GM08714 (cell line): ENCODE data around the gene NKAIN1.
"Not testable (repeated sequence)": the region's sequence is repeated elsewhere in the genome, so short reads cannot be mapped to it uniquely, and the experiment has no call there.

ENCODE experiments used
- H3K4me3 ChIP-seq: fragments of 200-500 bp; sonication (Bioruptor generic); 2 replicates; pipeline ENCODE4 v1.5.1; 2014; ENCODE audit warnings: mild to moderate bottlenecking, low read length, inconsistent platforms
- ZNF274 ChIP-seq: IDR thresholded peaks from 2 replicates; pipeline ENCODE4 v1.6.1; 2012; ENCODE audit warnings: mild to moderate bottlenecking, low read depth, low read length

Gene NKAIN1

GRCh38 chr1:31219489-31219888, 20.2 kb downstream of the NKAIN1 start:
- no peak overlapping the region for H3K4me3 ChIP-seq
- TF ChIP-seq ZNF274 = no peak

DNA sequence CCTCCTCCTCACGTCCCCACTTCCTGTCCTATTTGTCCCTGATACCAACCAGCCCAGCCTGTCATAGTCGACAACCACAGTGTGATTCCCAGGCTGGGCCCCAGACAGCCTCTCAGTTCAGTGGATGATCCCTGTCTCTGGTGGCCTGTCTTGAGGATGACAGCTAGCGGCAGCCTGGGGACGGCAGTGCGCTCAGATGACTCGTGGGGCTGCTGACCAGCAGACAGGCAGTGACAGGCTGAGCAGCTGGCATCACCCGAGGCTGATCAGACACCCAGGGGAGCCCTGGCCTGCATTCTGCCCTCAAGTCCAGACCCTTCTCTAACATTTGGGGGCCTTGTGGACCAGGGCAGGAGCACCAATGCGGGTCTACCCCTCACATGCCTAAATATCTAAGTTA, 21.0 kb downstream of the NKAIN1 start:
- no peak overlapping the region for H3K4me3 ChIP-seq
- no peak for TF ChIP-seq ZNF274

GRCh38 chr1:31216016-31216415, 23.7 kb downstream of the NKAIN1 start:
- no peak for TF ChIP-seq ZNF274
- no peak overlapping the region for H3K4me3 ChIP-seq

DNA sequence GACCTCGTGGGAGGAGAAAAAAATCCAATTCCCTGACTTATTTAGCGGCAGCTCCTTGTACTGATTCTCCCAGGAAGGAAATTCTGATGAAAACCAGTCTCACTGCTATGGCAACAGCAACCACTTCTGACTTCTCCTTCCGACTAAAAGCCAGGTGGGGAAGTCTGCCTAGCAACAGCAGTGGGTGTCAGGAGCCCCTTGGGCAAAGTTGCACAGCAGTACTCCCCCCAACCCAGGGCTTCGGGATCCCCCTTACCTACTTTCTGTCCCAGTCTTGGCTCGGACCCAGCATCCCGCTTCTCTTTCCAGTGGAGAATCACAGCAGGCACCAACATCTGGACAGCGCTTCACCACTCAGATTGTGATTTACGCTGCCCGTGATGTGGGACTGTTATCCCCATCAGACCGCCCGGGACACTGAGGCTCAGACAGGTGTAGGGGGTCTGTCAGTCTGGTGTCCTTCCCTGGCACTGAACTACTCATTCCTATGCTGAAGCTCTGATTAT, 24.6 kb downstream of the NKAIN1 start:
- no peak overlapping the region for H3K4me3 ChIP-seq
- TF ChIP-seq ZNF274 = no peak

- no peak for TF ChIP-seq ZNF274
- no peak overlapping the region for H3K4me3 ChIP-seq
These were observed 25.2 kb downstream of the NKAIN1 start for GRCh38 chr1:31214316-31215064.

GRCh38 chr1:31208361-31208945, 31.2 kb downstream of the NKAIN1 start:
- no peak for TF ChIP-seq ZNF274

DNA sequence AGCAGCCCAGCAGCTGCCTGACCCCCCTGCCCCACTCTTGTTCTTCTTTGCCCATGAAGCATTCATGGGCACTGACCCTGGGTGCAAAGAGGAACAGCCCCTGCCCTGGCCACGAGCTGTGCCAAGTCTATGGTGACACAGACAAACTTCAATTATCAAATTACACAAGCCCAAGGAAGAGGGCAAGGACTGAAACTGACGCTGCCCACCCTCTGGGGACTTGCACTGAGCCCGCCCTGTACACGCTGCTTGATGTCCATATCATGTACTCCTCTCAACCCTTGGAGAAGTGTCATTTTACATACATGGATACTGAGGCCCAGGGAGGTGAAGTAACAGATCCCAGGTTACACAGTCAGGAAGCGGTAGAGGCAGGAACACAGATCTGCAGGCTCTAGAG, 32.1 kb downstream of the NKAIN1 start:
- no peak overlapping the region for H3K4me3 ChIP-seq
- no peak for TF ChIP-seq ZNF274

More at GRCh38 chr1:31208361-31208945, 31.2 kb downstream of the NKAIN1 start:
- no peak overlapping the region for H3K4me3 ChIP-seq

DNA sequence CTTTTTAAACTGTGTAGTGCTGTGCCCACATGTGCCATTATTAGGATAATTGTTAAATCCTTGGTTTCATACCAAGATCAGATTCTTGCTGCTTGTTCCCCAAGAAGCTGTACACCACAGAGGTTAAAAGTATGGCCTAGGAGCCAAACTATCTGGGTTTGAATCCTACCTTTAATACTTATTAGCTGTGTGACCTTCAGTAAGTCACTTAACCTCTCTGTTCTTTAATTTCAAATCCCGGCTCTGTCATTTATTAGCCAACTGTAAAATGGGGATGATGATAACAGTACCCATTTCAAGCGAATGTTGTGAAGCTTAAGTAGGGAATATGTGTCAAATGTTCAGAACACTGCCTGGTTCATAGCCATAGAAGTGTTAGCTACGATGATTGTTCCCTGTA, 32.6 kb downstream of the NKAIN1 start:
- no peak overlapping the region for H3K4me3 ChIP-seq
- TF ChIP-seq ZNF274 = no peak

- no peak for TF ChIP-seq ZNF274
- no peak overlapping the region for H3K4me3 ChIP-seq
These were observed 36.5 kb downstream of the NKAIN1 start for GRCh38 chr1:31203215-31203614.

GRCh38 chr1:31201931-31202360, 37.7 kb downstream of the NKAIN1 start:
- H3K4me3 ChIP-seq = no peak overlapping the region
- TF ChIP-seq ZNF274 = no peak

DNA sequence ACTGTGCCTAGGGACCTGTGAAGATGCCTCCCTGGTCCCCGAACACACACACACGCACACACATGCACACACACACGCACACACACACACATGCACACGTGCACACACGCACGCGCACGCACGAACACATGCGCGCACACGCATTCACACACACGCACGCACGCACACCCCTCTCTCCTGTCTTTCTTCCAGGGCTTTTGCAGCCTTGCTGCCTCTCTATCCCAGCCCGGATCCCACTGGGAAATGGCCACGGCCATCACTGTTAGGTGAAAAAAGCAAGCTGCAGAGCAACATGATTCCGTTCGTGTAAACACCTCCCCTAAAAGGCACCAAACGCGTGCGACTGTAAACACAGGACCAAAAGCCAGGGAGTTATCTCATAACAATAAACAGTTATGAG, 39.7 kb downstream of the NKAIN1 start:
- H3K4me3 ChIP-seq = no peak overlapping the region
- TF ChIP-seq ZNF274 = no peak

GRCh38 chr1:31199236-31199790, 40.4 kb downstream of the NKAIN1 start:
- TF ChIP-seq ZNF274 = no peak
- no peak overlapping the region for H3K4me3 ChIP-seq

DNA sequence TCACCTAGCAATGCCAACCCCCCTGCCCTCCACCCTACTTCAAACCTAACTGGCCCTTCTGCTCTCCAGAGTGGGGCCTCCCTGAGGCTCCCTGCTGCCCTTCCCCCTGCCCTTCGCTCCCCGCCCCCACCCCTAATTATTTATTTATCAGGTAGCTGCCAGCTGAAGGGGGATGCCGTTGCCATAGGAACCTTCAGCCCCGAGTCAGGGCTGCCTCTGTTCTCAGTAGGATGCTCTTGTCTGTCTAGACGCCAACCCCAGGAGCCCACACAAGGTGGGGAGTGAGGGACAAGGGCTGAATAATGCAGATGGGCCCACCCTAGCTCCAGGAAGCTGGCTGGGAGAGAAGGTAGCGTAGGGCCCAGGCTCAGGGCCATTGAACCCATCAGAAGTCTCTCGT, 41.1 kb downstream of the NKAIN1 start:
- TF ChIP-seq ZNF274 = no peak
- H3K4me3 ChIP-seq = no peak overlapping the region

GRCh38 chr1:31198150-31198549, 41.5 kb downstream of the NKAIN1 start:
- H3K4me3 ChIP-seq = no peak overlapping the region

GRCh38 chr1:31196685-31197084, 43.0 kb downstream of the NKAIN1 start:
- TF ChIP-seq ZNF274 = no peak

More at GRCh38 chr1:31198150-31198549, 41.5 kb downstream of the NKAIN1 start:
- no peak for TF ChIP-seq ZNF274

GRCh38 chr1:31195267-31195666, 44.4 kb downstream of the NKAIN1 start:
- not testable (repeated sequence) for H3K4me3 ChIP-seq

More at GRCh38 chr1:31196685-31197084, 43.0 kb downstream of the NKAIN1 start:
- H3K4me3 ChIP-seq = no peak overlapping the region
